Muscle layer of duodenum (tissue), 2 donors: ENCODE results near the gene TRIM54.
"Not testable (repeated sequence)": the region's sequence is repeated elsewhere in the genome, so short reads cannot be mapped to it uniquely, and the experiment has no call there.

Experiments
- H3K27ac ChIP-seq: one replicate; pipeline ENCODE4 v1.7.0; 2013; ENCODE audit warnings: mild to moderate bottlenecking, low read length
- H3K27me3 ChIP-seq: one replicate; pipeline ENCODE4 v1.7.0; 2013; ENCODE audit warnings: low read depth, mild to moderate bottlenecking, control low read depth, low read length
- H3K36me3 ChIP-seq, 2 donors: one replicate each; pipeline ENCODE4 v1.7.0; 2013; ENCODE audit warnings: low read length in 2 of 2, control low read depth in 1 of 2, mild to moderate bottlenecking in 1 of 2; ENCODE audit not compliant: insufficient read depth in 2 of 2, control insufficient read depth in 1 of 2
- H3K4me1 ChIP-seq, 2 donors: one replicate each; pipeline ENCODE4 v1.7.0; 2013; ENCODE audit warnings: low read length in 2 of 2, mild to moderate bottlenecking in 2 of 2, control low read depth in 1 of 2, moderate library complexity in 1 of 2; ENCODE audit not compliant: insufficient read depth in 2 of 2, control insufficient read depth in 1 of 2
- H3K4me3 ChIP-seq, 2 donors: one replicate each; pipeline ENCODE4 v1.7.0; 2013; ENCODE audit warnings: low read length in 2 of 2, low read depth in 1 of 2, mild to moderate bottlenecking in 1 of 2
- H3K9me3 ChIP-seq, 2 donors: one replicate each; pipeline ENCODE4 v1.7.0; 2013; ENCODE audit warnings: low read length in 2 of 2, control low read depth in 1 of 2, mild to moderate bottlenecking in 1 of 2; ENCODE audit not compliant: control insufficient read depth in 1 of 2
- donor health status: healthy.

The TRIM54 gene

DNA sequence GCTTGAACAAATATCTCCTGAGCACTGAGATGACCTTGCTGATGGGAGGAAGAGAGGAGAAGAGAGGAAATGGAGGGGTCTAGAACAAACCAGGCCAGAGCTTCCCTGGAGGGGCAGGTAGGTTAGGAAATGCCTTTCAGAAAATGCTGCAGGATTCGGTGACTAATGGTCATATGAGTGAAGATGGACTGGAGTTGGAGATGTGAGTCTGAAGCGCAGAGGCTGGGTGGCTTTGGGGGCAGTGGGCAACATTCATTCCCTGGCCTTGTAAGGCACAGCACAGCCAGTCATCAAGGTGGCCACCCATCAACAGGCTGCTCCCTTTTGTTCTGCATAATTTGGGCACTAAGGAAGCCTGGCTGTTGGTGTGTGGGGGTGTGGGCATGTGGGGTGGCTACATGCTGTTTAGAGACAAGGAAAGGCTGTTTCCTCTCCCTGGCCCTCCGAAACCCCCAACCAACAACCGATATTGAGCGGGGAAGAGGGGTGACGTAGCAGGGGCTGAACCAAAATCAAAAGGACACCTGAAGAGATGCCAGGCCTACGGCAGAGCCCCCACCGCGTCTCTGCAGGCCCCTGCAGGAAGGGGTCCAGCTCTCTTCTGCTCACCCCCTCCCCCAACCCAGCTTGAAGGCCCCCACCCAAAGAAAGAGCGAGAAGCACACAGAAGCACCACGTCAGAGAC lies 20.8 kb upstream of the TRIM54 start:
- H3K4me1 ChIP-seq = peaks cover 4 to 35% of the 10 kb centered on the region in 2 donors
- no peak overlapping the region for H3K27ac ChIP-seq
- H3K4me3 ChIP-seq = no peak overlapping the region
- H3K36me3 ChIP-seq = no peaks in the 10 kb centered on the region
- H3K27me3 ChIP-seq = peaks cover 64% of the 10 kb centered on the region
- H3K9me3 ChIP-seq = no peaks in the 10 kb centered on the region

DNA sequence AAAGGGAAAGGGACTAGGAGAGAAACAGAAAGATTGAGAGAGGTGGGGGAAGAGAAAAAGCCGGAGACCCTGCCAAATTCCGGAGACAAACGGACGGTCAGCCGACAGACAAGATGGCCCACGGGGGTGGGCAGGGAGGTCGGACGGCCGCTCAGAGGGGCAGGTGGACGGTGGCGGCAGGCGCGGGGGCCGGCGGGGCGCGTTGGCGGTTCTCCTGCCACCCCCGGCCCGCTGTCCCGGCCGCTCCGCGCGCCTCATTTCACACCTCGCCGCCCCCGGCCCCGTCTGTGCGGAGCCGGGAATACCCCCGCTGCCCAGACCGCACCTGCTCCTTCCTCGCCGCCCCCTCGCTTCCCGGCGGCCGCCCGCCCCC lies 20.3 kb upstream of the TRIM54 start:
- Histone ChIP-seq H3K4me1 (peaks cover 4 to 35% of the 10 kb centered on the region in 2 donors), H3K36me3 (no peaks in the 10 kb centered on the region), H3K27ac (no peak overlapping the region), H3K9me3 (no peaks in the 10 kb centered on the region), H3K4me3 (peak overlapping the region in 1 of 2 donors; percentile 71), H3K27me3 (peaks cover 64% of the 10 kb centered on the region)

DNA sequence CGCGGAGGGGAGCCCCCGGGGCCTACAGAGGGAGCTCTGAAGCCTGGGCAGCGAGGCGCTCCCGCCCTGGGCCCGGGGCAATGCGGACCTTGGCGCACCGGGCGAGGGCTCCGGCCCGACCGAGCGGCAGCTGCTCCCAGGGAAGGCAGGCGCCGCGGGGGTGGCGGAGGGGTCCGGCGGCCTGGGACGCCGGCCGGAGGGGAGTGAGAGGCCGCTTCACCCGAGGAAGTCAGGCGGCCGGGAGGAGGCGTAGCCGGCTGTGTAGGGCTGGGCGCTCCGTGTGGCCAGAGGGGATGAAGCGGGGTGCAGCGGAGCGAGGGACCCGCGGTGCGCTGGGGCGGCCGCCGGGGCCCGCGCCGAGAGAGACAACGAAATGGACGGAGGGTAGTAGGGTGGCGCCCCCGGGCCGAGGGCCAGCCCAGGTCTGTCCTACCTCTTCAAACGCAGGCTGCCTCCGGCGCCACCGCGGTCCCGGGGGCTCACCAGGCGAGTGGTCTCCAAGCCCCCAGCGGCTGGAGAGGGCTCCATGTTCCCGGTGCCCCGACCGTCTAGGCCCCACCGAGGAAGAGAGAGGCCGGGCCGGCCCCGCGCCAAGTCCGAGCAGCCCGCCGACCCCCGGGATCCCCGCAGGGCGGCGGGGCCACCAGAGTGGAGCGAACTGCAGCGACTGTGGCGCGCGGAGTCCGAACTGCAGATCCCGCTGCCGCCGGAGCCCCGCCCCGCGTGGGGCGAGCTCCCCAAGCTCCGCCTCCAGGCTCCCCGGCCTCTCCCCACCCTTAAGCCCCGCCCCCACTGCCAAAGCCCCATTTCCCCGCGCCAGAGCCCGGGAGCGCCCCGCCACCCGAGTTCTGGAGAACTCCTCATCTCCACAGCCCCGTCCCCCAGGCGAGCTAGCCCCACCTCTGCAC lies 19.6 kb upstream of the TRIM54 start, which contains the start of gene SLC30A3:
SLC30A3 (minus strand) TSS at position 669 of the 908 bp plus-strand sequence; CDS start at position 528, 141 bp downstream.
- Histone ChIP-seq H3K27ac (no peak within 1 kb of the TSS), H3K27me3 (peaks cover 58% of the 10 kb centered on the region), H3K4me3 (peak within 1 kb of the TSS; percentile 39 to 71)

DNA sequence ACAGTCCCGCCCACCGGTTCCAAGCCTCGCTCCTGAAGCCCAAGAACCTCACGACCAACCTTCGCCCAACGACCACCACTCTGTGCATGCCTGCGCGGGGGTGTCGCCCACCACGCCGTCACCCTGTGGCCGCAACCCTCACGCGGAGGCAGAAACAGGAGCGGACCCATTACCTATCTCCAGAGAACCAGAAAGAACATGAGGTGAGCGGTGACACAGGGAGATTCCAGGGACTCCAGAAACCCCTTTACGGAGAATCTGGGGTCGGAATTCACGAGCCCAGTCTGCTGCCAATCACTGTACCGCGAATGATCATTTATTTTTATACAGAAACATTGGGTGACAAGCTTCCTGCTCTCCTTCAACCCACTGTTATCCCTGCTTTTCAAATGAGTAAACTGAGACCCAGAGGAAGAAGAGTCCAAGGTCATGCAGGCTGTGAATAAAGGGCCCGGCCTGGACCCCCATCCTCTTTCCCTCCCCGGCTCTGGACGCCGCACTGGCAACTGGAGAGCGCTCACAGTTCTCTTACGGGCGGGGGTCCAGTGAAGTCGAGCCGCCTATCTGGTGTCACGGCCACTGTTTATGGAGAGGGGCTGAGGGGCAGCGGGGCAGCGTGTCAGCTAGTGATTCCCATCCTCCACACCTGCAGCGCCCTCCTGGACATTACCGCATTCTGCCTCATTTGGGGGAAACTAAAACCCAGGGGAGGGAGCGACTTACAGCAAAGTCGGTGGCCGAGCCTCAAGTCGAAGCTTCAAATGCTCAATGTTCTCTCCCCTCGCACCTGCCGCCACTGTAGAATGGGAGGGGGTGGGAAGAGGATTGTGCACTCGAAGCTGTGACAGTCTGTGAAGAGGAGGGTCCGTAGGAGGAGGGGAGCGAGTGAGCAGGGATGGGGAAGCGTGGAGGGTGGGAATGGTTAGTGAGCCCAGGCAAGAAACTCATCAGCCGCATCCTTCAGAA lies 18.7 kb upstream of the TRIM54 start:
- H3K36me3 ChIP-seq = no peaks in the 10 kb centered on the region
- no peaks in the 10 kb centered on the region for H3K9me3 ChIP-seq
- H3K4me3 ChIP-seq = peak overlapping the region; percentile 39 to 71
- no peak overlapping the region for H3K27ac ChIP-seq
- H3K27me3 ChIP-seq = peaks cover 56% of the 10 kb centered on the region
- peaks cover 4 to 35% of the 10 kb centered on the region in 2 donors for H3K4me1 ChIP-seq

More for the DNA sequence above, 19.6 kb upstream of the TRIM54 start, which contains the start of gene SLC30A3:
- peaks cover 4 to 35% of the 10 kb centered on the region in 2 donors for H3K4me1 ChIP-seq
- no peaks in the 10 kb centered on the region for H3K36me3 ChIP-seq
- no peaks in the 10 kb centered on the region for H3K9me3 ChIP-seq

DNA sequence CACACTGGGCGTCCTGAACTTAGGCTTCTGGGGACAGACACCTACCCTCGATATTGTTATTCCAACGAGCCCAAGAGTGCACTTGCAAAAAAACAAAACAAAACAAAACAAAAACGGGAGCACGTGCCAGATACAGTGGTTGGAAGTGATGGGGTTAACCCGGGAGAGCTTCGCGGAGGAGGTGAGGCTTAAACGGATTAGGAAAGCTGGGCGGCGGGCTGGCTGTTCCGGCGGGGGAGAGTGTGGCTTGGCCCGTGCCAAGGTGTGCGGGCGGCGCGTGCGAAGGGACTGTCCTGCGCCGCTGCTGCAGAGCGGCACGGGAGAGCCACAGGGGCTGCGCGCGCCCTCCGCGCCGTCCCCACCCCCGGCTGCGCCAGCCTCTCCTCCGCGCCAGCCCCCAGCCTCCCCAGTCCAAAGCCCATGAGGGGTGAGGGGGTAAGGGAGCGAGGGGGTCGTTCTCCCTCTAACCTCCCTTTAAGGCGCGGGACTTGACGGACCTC lies 17.9 kb upstream of the TRIM54 start:
- H3K27me3 ChIP-seq = peaks cover 56% of the 10 kb centered on the region
- no peak overlapping the region for H3K27ac ChIP-seq
- no peaks in the 10 kb centered on the region for H3K36me3 ChIP-seq
- no peaks in the 10 kb centered on the region for H3K9me3 ChIP-seq
- peaks cover 4 to 35% of the 10 kb centered on the region in 2 donors for H3K4me1 ChIP-seq
- peak overlapping the region; percentile 30 to 71 for H3K4me3 ChIP-seq

DNA sequence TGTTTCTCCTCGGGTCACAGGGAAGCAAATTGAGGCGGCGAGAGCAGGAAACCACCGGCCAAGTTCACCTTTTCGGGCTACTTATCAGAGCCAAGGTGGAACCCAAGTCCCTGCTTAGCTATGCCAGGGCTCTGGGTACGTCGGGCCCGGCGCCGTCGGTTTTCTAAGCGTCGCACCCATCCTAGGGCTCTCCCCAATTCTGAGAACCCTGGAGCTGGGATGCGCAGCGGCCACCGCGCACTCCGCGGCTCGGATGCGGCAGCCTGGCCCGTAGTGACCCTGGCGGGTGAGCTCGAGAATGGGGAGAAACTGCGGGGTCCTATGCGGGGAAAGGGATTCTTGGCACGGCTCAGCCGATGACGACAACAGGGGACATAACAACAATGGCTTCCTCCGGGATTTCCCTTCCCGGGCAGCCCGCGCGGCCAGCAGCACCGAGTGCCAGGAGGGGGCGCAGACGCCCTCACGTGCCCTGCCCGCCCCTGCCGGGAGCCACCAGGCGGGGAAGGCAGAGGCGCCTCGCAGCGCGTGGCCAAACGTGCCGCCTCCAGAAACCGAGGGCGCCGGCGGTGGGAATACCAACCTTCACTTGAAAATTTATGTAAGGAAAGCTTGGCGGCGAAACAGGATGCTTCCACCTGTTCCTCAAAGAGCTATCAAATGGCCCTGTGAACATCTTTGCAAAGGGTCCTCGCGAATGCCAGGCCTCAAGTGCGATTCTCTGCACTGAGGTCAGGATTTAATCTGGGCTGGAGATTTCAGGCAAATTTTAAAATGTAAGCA lies 17.3 kb upstream of the TRIM54 start:
- no peak overlapping the region for H3K27ac ChIP-seq
- H3K9me3 ChIP-seq = no peaks in the 10 kb centered on the region
- peaks cover 50% of the 10 kb centered on the region for H3K27me3 ChIP-seq
- H3K4me3 ChIP-seq = peak overlapping the region; percentile 30 to 71
- no peaks in the 10 kb centered on the region for H3K36me3 ChIP-seq
- peaks cover 4 to 35% of the 10 kb centered on the region in 2 donors for H3K4me1 ChIP-seq

GRCh38 chr2:27265536-27265870 lies 16.7 kb upstream of the TRIM54 start:
- Histone ChIP-seq H3K27me3 (peaks cover 45% of the 10 kb centered on the region), H3K36me3 (no peaks in the 10 kb centered on the region), H3K4me3 (no peak overlapping the region), H3K27ac (no peak overlapping the region), H3K4me1 (peaks cover 4 to 35% of the 10 kb centered on the region in 2 donors), H3K9me3 (no peaks in the 10 kb centered on the region)

DNA sequence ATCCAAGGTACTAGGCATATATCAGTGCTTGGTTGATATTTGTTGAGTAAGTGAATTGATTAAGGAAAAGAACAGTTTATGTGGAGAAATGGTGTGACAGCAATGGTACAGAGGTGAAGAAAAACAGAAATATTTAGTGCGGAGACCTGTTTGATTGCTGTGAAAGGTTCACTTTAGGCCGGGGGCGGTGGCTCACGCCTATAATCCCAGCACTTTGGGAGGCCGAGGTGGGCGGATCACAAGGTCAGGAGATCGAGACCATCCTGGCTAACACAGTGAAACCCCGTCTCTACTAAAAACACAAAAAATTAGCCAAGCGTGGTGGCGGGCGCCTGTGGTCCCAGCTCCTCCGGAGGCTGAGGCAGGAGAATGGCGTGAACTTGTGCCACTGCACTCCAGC lies 13.9 kb upstream of the TRIM54 start:
- H3K27ac ChIP-seq, H3K4me3 ChIP-seq, H3K36me3 ChIP-seq, H3K9me3 ChIP-seq: not testable (repeated sequence)
- H3K27me3 ChIP-seq = peaks cover 27% of the 10 kb centered on the region
- H3K4me1 ChIP-seq = peaks cover 4 to 20% of the 10 kb centered on the region in 2 donors

- Histone ChIP-seq H3K27ac (no peak overlapping the region), H3K36me3 (no peaks in the 10 kb centered on the region), H3K27me3 (peaks cover 8% of the 10 kb centered on the region), H3K4me1 (peaks cover 0 to 2% of the 10 kb centered on the region in 2 donors), H3K4me3 (no peak overlapping the region), H3K9me3 (no peaks in the 10 kb centered on the region)
Observed at GRCh38 chr2:27270131-27270530, 12.1 kb upstream of the TRIM54 start.

DNA sequence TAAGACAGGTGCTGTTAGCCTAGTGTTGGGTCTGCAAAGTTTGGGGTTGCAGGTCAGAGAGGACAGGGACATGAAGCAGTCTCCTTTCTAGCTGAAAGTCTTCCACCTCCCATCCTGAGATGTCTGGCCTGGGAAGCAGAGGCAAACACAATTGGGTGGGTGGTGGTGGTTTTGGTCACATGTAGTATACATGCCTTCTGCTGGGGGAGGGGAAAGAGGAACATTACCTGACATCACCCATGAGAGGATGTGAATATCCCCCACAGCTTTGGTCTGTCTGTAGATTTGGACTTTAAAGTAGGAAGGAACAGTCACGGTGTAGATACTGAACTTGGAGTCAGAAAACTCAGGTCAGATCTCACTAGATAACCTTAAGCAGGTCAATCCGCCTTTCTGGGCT lies 11.6 kb upstream of the TRIM54 start:
- no peaks in the 10 kb centered on the region for H3K36me3 ChIP-seq
- H3K4me1 ChIP-seq = no peaks in the 10 kb centered on the region
- no peak overlapping the region for H3K27ac ChIP-seq
- H3K9me3 ChIP-seq = no peaks in the 10 kb centered on the region
- H3K4me3 ChIP-seq = no peak overlapping the region
- H3K27me3 ChIP-seq = peaks cover 3% of the 10 kb centered on the region
